DMS153 treated with DMSO at 0.1 percent for 48 hours (cell line): ENCODE data around the gene FURIN.
"Not testable (repeated sequence)": the region's sequence is repeated elsewhere in the genome, so short reads cannot be mapped to it uniquely, and the experiment has no call there.

ENCODE experiments used
- DNase-seq: peaks from one replicate; lab custom pipeline; 2025; ENCODE audit not compliant: unreplicated experiment; lab: John Stamatoyannopoulos, UW

The FURIN gene

GRCh38 chr15:90881978-90882721 is 13.8 kb downstream of the FURIN start:
- DNase-seq, result no peak

GRCh38 chr15:90882781-90883525 is 14.6 kb downstream of the FURIN start:
- no peak for DNase-seq

- DNase-seq, result no peak
Observed at GRCh38 chr15:90883526-90883975, 15.2 kb downstream of the FURIN start.

GRCh38 chr15:90883976-90884718 is 15.8 kb downstream of the FURIN start, which contains the start of gene FES:
Gene FES (plus strand): TSS chr15:90884504. CDS start chr15:90885046, 542 bp downstream.
- DNase-seq, result no peak

- DNase-seq, result no peak
Observed at GRCh38 chr15:90884719-90885431, 16.5 kb downstream of the FURIN start.

GRCh38 chr15:90885432-90886290 is 17.3 kb downstream of the FURIN start:
- no peak for DNase-seq

GRCh38 chr15:90886291-90886614 is 17.9 kb downstream of the FURIN start:
- no peak for DNase-seq

GRCh38 chr15:90887037-90887481 is 18.7 kb downstream of the FURIN start:
- DNase-seq, result no peak

GRCh38 chr15:90889313-90889730 is 20.9 kb downstream of the FURIN start:
- no peak for DNase-seq

- no peak for DNase-seq
Observed at GRCh38 chr15:90889736-90890456, 21.5 kb downstream of the FURIN start.

GRCh38 chr15:90890839-90891238 is 22.5 kb downstream of the FURIN start:
- no peak for DNase-seq

GRCh38 chr15:90891346-90891949 is 23.1 kb downstream of the FURIN start:
- no peak for DNase-seq

- no peak for DNase-seq
Observed at GRCh38 chr15:90892023-90892422, 23.6 kb downstream of the FURIN start.

GRCh38 chr15:90892498-90893174 is 24.2 kb downstream of the FURIN start:
- DNase-seq, result no peak

GRCh38 chr15:90893175-90894090 is 25.0 kb downstream of the FURIN start:
- no peak for DNase-seq

GRCh38 chr15:90895571-90896117 is 27.3 kb downstream of the FURIN start:
- DNase-seq, result no peak

- not testable (repeated sequence) for DNase-seq
Observed at GRCh38 chr15:90897131-90897655, 28.8 kb downstream of the FURIN start.
